Gastrocnemius medialis (tissue), 4 donors: ENCODE measurements around the gene FAM124B.

ENCODE experiments used
- POLR2A ChIP-seq, 2 donors: fragments of 450-650 bp; IDR thresholded peaks; one replicate each; pipeline ENCODE4 v1.6.1; 2017; ENCODE audit warnings: antibody characterized with exemption in 2 of 2, mild to moderate bottlenecking in 2 of 2, moderate library complexity in 2 of 2
- TF ChIP-seq, protein P1 (sequence below), 5 experiments: fragments of 450-650 bp in 3 of 5; fragments of 200-600 bp in 2 of 5; sonication (generic) in 2 of 5; IDR thresholded peaks in 4 of 5; conservative IDR thresholded peaks in 1 of 5; 1 replicate in 4 of 5; 2 replicates in 1 of 5; pipeline ENCODE4 v1.5.1; 2016 to 2019; ENCODE audit warnings: antibody characterized with exemption in 5 of 5, mild to moderate bottlenecking in 3 of 5, moderate library complexity in 3 of 5

DNA sequence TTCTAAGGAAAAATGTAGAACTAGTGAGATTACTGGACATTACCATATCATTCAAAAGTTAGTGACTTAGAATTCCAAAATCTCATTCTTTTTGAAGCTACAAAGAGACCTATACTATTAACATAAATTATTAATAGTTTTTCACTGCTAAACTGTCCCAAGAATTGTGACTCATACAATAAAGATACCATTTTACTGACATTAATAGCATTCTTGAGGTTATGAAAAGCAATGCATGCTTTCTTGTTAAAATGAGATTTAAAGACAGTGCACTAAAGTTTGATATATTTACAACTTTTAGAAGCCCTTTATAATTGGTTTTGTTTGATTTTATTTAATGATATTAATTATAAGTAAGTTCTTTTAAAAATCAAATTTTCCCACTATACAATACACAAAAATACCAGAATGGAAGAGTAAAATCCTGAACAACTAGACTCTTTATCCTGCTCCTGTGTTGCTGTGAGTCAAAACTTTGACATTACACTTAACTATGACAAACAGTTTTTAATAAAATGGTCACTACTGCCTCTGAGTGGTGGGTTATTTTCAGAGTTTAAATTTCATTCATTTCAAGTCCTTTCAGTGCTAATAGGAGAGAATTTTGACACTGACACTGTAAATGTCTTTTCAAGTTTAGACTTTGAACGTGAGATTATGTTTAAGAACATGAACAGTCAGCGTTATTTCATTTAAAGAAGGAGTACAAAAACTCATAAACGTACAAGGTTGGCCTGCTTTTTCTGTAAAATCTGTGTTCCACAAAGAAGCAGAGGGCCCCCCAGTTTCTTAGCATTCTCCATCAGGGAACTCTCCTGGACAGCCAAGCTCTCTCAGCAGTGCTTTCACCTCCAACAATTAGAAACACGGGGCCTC is 54.5 kb downstream of the FAM124B start:
- TF ChIP-seq POLR2A (IDR thresholded peaks at IDR 0.05), result no peak
- TF ChIP-seq, protein P1, sequence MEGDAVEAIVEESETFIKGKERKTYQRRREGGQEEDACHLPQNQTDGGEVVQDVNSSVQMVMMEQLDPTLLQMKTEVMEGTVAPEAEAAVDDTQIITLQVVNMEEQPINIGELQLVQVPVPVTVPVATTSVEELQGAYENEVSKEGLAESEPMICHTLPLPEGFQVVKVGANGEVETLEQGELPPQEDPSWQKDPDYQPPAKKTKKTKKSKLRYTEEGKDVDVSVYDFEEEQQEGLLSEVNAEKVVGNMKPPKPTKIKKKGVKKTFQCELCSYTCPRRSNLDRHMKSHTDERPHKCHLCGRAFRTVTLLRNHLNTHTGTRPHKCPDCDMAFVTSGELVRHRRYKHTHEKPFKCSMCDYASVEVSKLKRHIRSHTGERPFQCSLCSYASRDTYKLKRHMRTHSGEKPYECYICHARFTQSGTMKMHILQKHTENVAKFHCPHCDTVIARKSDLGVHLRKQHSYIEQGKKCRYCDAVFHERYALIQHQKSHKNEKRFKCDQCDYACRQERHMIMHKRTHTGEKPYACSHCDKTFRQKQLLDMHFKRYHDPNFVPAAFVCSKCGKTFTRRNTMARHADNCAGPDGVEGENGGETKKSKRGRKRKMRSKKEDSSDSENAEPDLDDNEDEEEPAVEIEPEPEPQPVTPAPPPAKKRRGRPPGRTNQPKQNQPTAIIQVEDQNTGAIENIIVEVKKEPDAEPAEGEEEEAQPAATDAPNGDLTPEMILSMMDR (IDR thresholded peaks at IDR 0.05 in 4 of 5, conservative IDR thresholded peaks at IDR 0.05 in 1 of 5), result no peak
